CD14-positive monocyte (primary cell): ENCODE data around the gene ZNF805. TPM values are rescaled to one million over a fixed set of nuclear protein-coding genes. Genes with fewer than 3 reads are reported as not detected.

ENCODE experiments used
- DNase-seq, 3 donors: peaks; one replicate each; pipeline ENCODE4 v3.0.0-alpha.2; 2011 to 2022
- H2AFZ ChIP-seq: 2 replicates; pipeline ENCODE4 v1.6.0; 2012; ENCODE audit warnings: mild to moderate bottlenecking, low read depth, low read length, inconsistent platforms; ENCODE audit not compliant: insufficient read depth, poor library complexity, severe bottlenecking
- H3K27ac ChIP-seq, 2 donors: 1 replicate in 1 of 2; 2 replicates in 1 of 2; pipeline ENCODE4 v1.5.1; 2012 to 2013; ENCODE audit warnings: low read length in 2 of 2, control low read depth in 1 of 2, inconsistent platforms in 1 of 2, low read depth in 1 of 2, mild to moderate bottlenecking in 1 of 2
- H3K27me3 ChIP-seq, 2 donors: one replicate each; pipeline versions ENCODE4 v1.6.0 to v1.6.1; 2011 to 2013; ENCODE audit warnings: low read length in 2 of 2; ENCODE audit not compliant: control insufficient read depth in 2 of 2, insufficient read depth in 2 of 2
- H3K36me3 ChIP-seq, 2 donors: replicated peaks in 1 of 2; 1 replicate in 1 of 2; 2 replicates in 1 of 2; pipeline versions ENCODE4 v1.5.1 to v1.6.1; 2012 to 2013; ENCODE audit warnings: low read length in 2 of 2, control low read depth in 1 of 2, inconsistent platforms in 1 of 2, mild to moderate bottlenecking in 1 of 2; ENCODE audit not compliant: insufficient read depth in 2 of 2, control insufficient read depth in 1 of 2
- H3K4me1 ChIP-seq, 2 donors: 1 replicate in 1 of 2; 2 replicates in 1 of 2; pipeline versions ENCODE4 v1.5.1 to v1.6.1; 2012 to 2013; ENCODE audit warnings: low read length in 2 of 2, control low read depth in 1 of 2, inconsistent platforms in 1 of 2, mild to moderate bottlenecking in 1 of 2, moderate library complexity in 1 of 2; ENCODE audit not compliant: insufficient read depth in 2 of 2, control insufficient read depth in 1 of 2
- H3K4me2 ChIP-seq: replicated peaks from 2 replicates; pipeline ENCODE3; 2012; ENCODE audit warnings: low read length, moderate library complexity, mild to moderate bottlenecking; ENCODE audit not compliant: poor library complexity, severe bottlenecking; ENCODE audit errors: extremely low read depth
- H3K4me3 ChIP-seq, 3 experiments: fragments of 200-600 bp in 1 of 3; sonication (generic) in 1 of 3; replicated peaks in 1 of 3; 1 replicate in 2 of 3; 2 replicates in 1 of 3; pipeline ENCODE4 v1.5.1; 2011 to 2013; ENCODE audit warnings: low read length in 3 of 3, mild to moderate bottlenecking in 3 of 3, control low read depth in 2 of 3, low read depth in 2 of 3, inconsistent platforms in 1 of 3, moderate library complexity in 1 of 3
- H3K79me2 ChIP-seq: 2 replicates; pipeline ENCODE4 v1.6.0; 2012; ENCODE audit warnings: mild to moderate bottlenecking, control low read depth, inconsistent platforms, low read length, moderate library complexity; ENCODE audit not compliant: insufficient read depth
- H3K9ac ChIP-seq: 2 replicates; pipeline ENCODE4 v1.6.0; 2017; ENCODE audit warnings: low read length, mild to moderate bottlenecking; ENCODE audit not compliant: insufficient read depth, poor library complexity, severe bottlenecking
- H3K9me3 ChIP-seq, 2 donors: replicated peaks in 1 of 2; 1 replicate in 1 of 2; 2 replicates in 1 of 2; pipeline versions ENCODE4 v1.5.1 to v1.6.1; 2012 to 2013; ENCODE audit warnings: low read length in 2 of 2, control low read depth in 1 of 2; ENCODE audit not compliant: control insufficient read depth in 1 of 2, insufficient read depth in 1 of 2
- H4K20me1 ChIP-seq: 2 replicates; pipeline ENCODE4 v1.6.0; 2012; ENCODE audit warnings: mild to moderate bottlenecking, low read length, control low read depth, moderate library complexity; ENCODE audit not compliant: insufficient read depth
- H3K27ac Mint-ChIP-seq, 7 donors: one replicate each; pipeline ENCODE4 v1.8.0; 2020; ENCODE audit warnings: mild to moderate bottlenecking in 7 of 7, mixed read lengths in 7 of 7, moderate library complexity in 6 of 7, inconsistent platforms in 2 of 7
- H3K27me3 Mint-ChIP-seq, 3 donors: one replicate each; pipeline ENCODE4 v1.8.0; 2021 to 2022; ENCODE audit warnings: low read depth in 3 of 3, mild to moderate bottlenecking in 3 of 3, mixed read lengths in 3 of 3, moderate library complexity in 3 of 3, inconsistent platforms in 1 of 3
- H3K36me3 Mint-ChIP-seq, 2 donors: one replicate each; pipeline ENCODE4 v1.8.0; 2020; ENCODE audit warnings: mixed read lengths in 2 of 2, inconsistent platforms in 1 of 2, mild to moderate bottlenecking in 1 of 2
- H3K4me1 Mint-ChIP-seq: one replicate; pipeline ENCODE4 v1.8.0; 2020; ENCODE audit warnings: mild to moderate bottlenecking, mixed read lengths
- H3K4me3 Mint-ChIP-seq, 2 donors: one replicate each; pipeline ENCODE4 v1.8.0; 2020; ENCODE audit warnings: mild to moderate bottlenecking in 2 of 2, mixed read lengths in 2 of 2, moderate library complexity in 1 of 2
- H3K9me3 Mint-ChIP-seq, 7 donors: one replicate each; pipeline ENCODE4 v1.8.0; 2020 to 2022; ENCODE audit warnings: mixed read lengths in 7 of 7, mild to moderate bottlenecking in 6 of 7, moderate library complexity in 6 of 7, inconsistent platforms in 2 of 7
- WGBS: methylation state at CpG from one replicate; pipeline ENCODE4 v1.1.5; 2013; ENCODE audit warnings: missing lambda C conversion rate; ENCODE audit not compliant: insufficient coverage; 5-methylcytosine and 5-hydroxymethylcytosine counted together
- intact Hi-C, 2 donors: fragments of 100-400 bp; cut with micrococcal nuclease; formaldehyde crosslinking; loops; one replicate each; pipeline versions ENCODE4 v1.15.0 to v1.15.1; 2023
- polyA plus RNA-seq, 3 donors: library from polyadenylated mRNA; depleted of rRNA in 1 of 3; unstranded in 2 of 3; stranded (reverse) in 1 of 3; fragments of 300-500 nt in 2 of 3; fragments of >200 nt in 1 of 3; fragmentation: Illumina TruSeq in 2 of 3; gene quantifications; 1 replicate in 2 of 3; 2 replicates in 1 of 3; pipeline ENCODE4 v1.2.3, GENCODE V29; 2012 to 2021
- TF ChIP-seq, protein P1 (sequence below): fragments of 200-600 bp; IDR thresholded peaks from one replicate; pipeline ENCODE4 v1.8.0; 2022; ENCODE audit warnings: antibody characterized with exemption, mild to moderate bottlenecking

ZNF805 gene
- polyA plus RNA-seq, 3 donors = 1.3 to 3.4 (median 3.3) TPM

DNA sequence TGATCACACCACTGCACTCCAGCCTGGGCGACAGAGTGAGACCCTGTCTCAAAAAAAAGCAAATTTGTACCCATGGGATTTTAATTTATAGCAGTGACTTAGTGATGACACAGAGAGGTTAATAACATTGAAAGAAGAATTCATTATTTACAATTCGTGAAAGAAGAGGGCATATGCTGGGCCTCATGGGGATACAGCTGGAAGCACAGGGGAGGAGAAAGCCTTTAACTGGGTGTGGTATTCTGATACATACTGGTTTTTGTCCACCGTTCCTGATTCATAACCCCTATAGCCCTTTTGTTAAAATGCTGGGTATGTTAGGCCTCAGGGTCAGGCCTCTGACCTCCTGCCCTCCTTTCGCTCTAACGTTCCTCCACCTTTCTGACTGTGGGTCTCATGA, 38.3 kb upstream of the ZNF805 start:
- H2AFZ ChIP-seq = no peak overlapping the region
- H3K27me3 Mint-ChIP-seq = peaks cover 1 to 2% (median 1%) of the 10 kb centered on the region in 3 donors
- H3K27ac Mint-ChIP-seq = no peak overlapping the region
- H3K4me1 ChIP-seq = no peaks in the 10 kb centered on the region
- intact Hi-C loops = no loop called here
- H4K20me1 ChIP-seq = no peaks in the 10 kb centered on the region
- H3K27ac ChIP-seq = no peak overlapping the region
- no peaks in the 10 kb centered on the region for H3K4me1 Mint-ChIP-seq
- no peak overlapping the region for H3K4me3 Mint-ChIP-seq
- no peaks in the 10 kb centered on the region for H3K27me3 ChIP-seq
- peaks cover 30 to 82% (median 59%) of the 10 kb centered on the region in 7 donors for H3K9me3 Mint-ChIP-seq
- TF ChIP-seq, protein P1, sequence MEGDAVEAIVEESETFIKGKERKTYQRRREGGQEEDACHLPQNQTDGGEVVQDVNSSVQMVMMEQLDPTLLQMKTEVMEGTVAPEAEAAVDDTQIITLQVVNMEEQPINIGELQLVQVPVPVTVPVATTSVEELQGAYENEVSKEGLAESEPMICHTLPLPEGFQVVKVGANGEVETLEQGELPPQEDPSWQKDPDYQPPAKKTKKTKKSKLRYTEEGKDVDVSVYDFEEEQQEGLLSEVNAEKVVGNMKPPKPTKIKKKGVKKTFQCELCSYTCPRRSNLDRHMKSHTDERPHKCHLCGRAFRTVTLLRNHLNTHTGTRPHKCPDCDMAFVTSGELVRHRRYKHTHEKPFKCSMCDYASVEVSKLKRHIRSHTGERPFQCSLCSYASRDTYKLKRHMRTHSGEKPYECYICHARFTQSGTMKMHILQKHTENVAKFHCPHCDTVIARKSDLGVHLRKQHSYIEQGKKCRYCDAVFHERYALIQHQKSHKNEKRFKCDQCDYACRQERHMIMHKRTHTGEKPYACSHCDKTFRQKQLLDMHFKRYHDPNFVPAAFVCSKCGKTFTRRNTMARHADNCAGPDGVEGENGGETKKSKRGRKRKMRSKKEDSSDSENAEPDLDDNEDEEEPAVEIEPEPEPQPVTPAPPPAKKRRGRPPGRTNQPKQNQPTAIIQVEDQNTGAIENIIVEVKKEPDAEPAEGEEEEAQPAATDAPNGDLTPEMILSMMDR = no peak
- no CpG with 5 or more reads among the region's 5 CpGs for WGBS
- peaks cover 84 to 95% of the 10 kb centered on the region in 2 donors for H3K36me3 Mint-ChIP-seq
- H3K36me3 ChIP-seq = peaks cover 52 to 97% of the 10 kb centered on the region in 2 donors
- H3K9ac ChIP-seq = no peak overlapping the region
- H3K9me3 ChIP-seq = peaks cover 28 to 55% of the 10 kb centered on the region in 2 donors
- no peak overlapping the region for H3K4me3 ChIP-seq
- H3K79me2 ChIP-seq = peaks cover 41% of the 10 kb centered on the region
- DNase-seq = no peak
- H3K4me2 ChIP-seq = no peak overlapping the region

DNA sequence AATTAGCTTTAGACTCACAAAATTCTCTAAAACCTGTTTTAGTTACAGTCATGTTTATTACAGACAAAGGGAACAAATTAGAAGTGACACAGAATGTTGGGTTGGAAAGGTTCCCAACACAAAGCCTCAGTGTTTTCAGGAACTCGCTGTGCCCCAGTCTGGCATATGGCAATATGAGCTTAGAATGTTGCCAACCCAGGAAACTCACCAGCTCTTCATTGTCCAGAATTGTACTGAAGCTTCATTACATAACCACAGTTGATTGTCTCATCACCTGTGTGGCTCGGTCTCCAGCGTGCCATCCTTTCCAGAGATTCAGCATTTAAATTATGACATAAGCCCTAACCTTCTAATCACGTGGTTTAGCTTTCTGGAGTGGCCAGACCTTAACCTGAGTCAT, 30.1 kb upstream of the ZNF805 start:
- no peak overlapping the region for H2AFZ ChIP-seq
- Mint-ChIP-seq H3K36me3 (peaks cover 69 to 88% of the 10 kb centered on the region in 2 donors), H3K4me1 (no peaks in the 10 kb centered on the region), H3K4me3 (no peak overlapping the region), H3K9me3 (peaks cover 28 to 72% (median 49%) of the 10 kb centered on the region in 7 donors), H3K27me3 (peaks cover 0 to 1% (median 0%) of the 10 kb centered on the region in 3 donors), H3K27ac (no peak overlapping the region)
- no peak overlapping the region for H3K27ac ChIP-seq
- H3K9me3 ChIP-seq = peaks cover 51 to 55% of the 10 kb centered on the region in 2 donors
- H3K36me3 ChIP-seq = peaks cover 62 to 90% of the 10 kb centered on the region in 2 donors
- TF ChIP-seq, protein P1 = no peak
- 100% methylated on average over 3 of the region's 4 CpGs for WGBS
- no peaks in the 10 kb centered on the region for H3K79me2 ChIP-seq
- intact Hi-C loops = no loop called here
- H3K4me1 ChIP-seq = no peaks in the 10 kb centered on the region
- no peak for DNase-seq
- no peaks in the 10 kb centered on the region for H4K20me1 ChIP-seq
- H3K4me3 ChIP-seq = no peak overlapping the region
- H3K4me2 ChIP-seq = no peak overlapping the region
- no peak overlapping the region for H3K9ac ChIP-seq
- H3K27me3 ChIP-seq = no peaks in the 10 kb centered on the region
